Measurements from ENCODE around the gene KANSL1.
A peak's percentile ranks its signal among the peaks of the same experiment; 100 is the strongest.

Gene KANSL1

DNA sequence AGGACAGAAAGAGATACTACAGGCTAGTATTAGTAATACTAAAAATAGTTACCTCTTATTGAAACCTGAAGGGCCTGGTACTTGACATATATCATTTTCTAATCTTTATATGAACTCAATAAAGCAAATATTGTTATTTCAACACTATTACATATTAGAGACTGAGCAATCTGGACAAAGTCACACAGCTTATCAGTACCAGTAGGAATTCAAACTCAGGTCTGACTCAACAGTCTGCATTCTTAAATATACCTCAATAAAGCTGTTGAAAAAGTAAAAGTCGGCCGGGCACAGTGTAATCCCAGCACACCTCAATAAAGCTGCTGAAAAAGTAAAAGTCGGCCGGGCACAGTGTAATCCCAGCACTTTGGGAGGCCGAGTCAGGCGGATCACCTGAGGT, 67.4 kb downstream of the KANSL1 start:
- TF ChIP-seq, protein P1, sequence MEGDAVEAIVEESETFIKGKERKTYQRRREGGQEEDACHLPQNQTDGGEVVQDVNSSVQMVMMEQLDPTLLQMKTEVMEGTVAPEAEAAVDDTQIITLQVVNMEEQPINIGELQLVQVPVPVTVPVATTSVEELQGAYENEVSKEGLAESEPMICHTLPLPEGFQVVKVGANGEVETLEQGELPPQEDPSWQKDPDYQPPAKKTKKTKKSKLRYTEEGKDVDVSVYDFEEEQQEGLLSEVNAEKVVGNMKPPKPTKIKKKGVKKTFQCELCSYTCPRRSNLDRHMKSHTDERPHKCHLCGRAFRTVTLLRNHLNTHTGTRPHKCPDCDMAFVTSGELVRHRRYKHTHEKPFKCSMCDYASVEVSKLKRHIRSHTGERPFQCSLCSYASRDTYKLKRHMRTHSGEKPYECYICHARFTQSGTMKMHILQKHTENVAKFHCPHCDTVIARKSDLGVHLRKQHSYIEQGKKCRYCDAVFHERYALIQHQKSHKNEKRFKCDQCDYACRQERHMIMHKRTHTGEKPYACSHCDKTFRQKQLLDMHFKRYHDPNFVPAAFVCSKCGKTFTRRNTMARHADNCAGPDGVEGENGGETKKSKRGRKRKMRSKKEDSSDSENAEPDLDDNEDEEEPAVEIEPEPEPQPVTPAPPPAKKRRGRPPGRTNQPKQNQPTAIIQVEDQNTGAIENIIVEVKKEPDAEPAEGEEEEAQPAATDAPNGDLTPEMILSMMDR (IDR thresholded peaks at IDR 0.05; ENCODE audit: low read length, missing control alignments) = no peak

DNA sequence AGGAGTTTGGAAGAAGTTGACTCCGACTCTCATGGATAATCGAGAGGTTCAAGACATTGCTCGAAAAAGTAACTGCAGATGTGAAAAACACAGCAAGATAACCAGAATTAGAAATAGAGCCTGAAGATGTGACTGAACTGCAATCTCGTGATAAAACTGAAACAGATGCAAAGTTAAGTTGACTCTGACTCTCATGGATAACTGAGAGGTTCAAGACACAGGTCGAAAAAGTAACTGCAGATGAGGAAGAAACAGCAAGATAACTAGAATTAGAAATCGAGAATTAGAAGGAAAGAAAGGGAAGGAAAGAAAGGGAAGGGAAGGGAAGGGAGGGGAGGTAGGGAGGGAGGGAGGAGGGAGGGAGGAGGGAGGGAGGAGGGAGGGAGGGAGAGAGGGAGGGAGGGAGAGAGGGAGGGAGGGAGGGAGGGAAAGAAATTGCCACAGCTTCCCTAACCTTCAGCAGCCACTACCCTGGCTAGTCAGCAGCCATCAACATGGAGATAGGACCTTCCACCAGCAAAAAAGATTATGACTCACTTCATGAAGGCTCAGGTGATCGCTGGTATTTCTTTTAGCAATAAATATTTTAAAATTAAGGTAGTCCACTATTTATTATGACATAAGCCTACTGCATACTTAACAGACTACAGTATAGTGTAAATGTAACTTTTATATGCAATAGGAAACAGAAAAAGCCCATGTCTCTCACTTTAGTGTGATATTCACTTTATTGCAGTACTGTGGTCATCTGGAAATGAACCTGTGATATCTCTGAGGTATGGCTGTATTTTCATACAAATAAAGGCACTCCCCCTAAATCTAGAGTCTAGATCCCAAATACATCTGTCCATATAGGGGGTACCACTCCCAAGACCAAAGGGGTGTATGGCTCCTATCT, 68.3 kb downstream of the KANSL1 start:
- no peak for DNase-seq (ENCODE audit: low read depth)
- no peak overlapping the region for H3K4me3 ChIP-seq (replicated peaks; ENCODE audit: low read depth, low read length)
- TF ChIP-seq, protein P1 (IDR thresholded peaks at IDR 0.05; ENCODE audit: low read length, missing control alignments) = no peak

More for the DNA sequence above, 67.4 kb downstream of the KANSL1 start:
- no peak overlapping the region for H3K4me3 ChIP-seq (replicated peaks; ENCODE audit: low read depth, low read length)
- DNase-seq (ENCODE audit: low read depth) = peak; percentile 42

DNA sequence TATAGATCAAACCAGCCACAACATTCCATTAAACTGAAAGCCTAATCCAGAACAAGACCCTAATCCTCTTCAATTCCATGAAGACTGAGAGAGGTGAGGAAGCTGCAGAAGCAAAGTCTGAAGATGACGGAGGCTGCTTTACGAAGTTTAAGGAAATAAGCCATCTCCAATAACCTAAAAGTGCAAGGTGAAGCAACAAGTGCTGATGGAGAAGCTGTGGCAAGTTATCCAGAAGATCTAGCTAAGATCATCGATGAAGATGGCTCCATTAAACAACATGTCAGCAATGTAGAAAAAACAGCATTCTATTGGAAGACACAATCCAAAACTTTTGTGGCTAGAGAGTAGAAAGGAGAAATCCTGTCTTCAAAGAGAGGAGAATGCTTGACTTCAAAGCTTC, 69.6 kb downstream of the KANSL1 start:
- no peak overlapping the region for H3K4me3 ChIP-seq (replicated peaks; ENCODE audit: low read depth, low read length)
- DNase-seq (ENCODE audit: low read depth) = no peak
- TF ChIP-seq, protein P1 (IDR thresholded peaks at IDR 0.05; ENCODE audit: low read length, missing control alignments) = no peak

DNA sequence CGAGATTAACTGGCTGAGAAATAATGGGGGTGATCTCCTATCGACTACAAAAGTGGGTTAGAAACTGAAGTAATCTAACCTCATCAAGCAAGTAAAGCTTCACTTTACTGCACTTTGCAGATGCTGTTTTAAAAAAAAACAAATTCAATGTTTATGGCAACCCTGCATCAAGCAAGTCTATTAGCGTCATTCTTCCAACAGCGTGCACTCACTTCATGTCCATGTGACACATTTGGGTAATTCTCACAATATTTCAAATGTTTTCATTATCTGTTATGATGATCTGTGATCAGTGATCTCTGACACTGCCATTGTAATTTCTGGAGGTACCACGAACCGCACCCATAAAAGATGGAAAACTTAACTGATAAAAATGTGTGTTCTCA, 70.8 kb downstream of the KANSL1 start:
- H3K4me3 ChIP-seq (replicated peaks; ENCODE audit: low read depth, low read length) = no peak overlapping the region
- TF ChIP-seq, protein P1 (IDR thresholded peaks at IDR 0.05; ENCODE audit: low read length, missing control alignments) = no peak
- no peak for DNase-seq (ENCODE audit: low read depth)

DNA sequence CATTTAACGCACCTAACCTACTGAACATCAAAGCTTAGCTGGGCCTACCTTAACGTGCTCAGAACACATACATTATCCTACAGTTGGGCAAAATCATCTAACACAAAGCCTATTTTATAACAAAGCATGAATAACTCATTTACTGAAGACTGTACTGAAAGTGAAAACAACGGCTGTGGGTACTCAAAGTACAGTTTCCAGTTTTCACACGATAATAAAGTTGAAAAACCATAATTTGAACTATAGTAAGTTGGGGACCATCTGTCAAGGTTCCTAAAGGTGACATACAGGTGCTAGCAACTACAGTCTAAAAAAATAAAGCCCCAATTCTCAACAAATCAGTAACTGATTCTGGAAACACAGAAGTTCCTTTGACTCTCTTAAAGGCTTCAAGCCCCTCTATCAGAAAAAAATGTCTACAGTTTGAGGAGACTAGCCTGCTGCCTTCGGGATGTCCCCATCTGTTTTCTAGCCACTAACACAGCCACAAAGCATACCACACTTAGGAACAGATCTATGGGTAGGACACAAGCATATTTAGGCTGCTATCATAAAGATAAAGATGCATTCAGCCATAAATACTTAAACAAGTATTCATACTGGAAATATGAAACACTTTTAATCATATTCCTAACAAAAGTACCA, 71.3 kb downstream of the KANSL1 start:
- H3K4me3 ChIP-seq (replicated peaks; ENCODE audit: low read depth, low read length) = no peak overlapping the region
- TF ChIP-seq, protein P1 (IDR thresholded peaks at IDR 0.05; ENCODE audit: low read length, missing control alignments) = no peak
- no peak for DNase-seq (ENCODE audit: low read depth)

DNA sequence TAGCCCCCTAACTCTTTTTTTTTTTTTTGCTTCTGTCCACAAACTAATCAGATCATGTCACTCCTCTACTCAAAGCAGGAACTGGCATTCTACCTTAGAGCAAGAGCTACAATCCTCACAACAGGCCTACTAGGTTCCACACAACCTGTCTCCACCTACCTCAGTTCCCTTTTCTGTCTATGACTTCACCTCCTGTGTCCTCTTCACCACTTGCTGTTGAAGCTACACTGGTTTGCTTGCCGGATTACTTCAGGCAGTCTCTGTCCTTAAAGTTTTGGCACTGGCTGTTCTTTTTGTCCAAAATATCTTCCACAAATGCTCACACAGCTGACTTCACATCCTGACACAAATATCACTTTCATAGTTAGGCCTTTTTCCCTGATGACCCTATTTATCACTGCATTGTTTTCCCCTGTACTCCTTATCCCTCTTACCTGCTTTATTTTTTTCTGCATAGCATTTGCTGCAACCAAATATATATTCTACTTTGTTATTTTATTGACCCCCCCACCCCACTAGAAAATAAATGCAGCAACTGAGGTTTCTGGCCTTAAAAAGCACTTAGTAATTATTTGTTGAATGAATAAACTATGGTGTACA, 72.0 kb downstream of the KANSL1 start:
- TF ChIP-seq, protein P1 (IDR thresholded peaks at IDR 0.05; ENCODE audit: low read length, missing control alignments) = no peak
- DNase-seq (ENCODE audit: low read depth) = peak; percentile 18
- no peak overlapping the region for H3K4me3 ChIP-seq (replicated peaks; ENCODE audit: low read depth, low read length)
